GM23338 (cell line): ENCODE results near the gene A3GALT2. TPM values are rescaled to one million over a fixed set of nuclear protein-coding genes. Genes with fewer than 3 reads are reported as not detected.

Source experiments
- ATAC-seq: fragments of 200-7000 bp; cut with Tn5 transposase; 3 replicates; pipeline ENCODE4 v1.9.1; 2020
- DNase-seq: peaks from one replicate; pipeline ENCODE4 v3.0.0-alpha.2; 2015; ENCODE audit warnings: low spot score
- H2AFZ ChIP-seq: fragments of 200-600 bp; sonication (generic); 2 replicates; pipeline ENCODE4 v1.8.0; 2016; ENCODE audit warnings: antibody characterized with exemption, mild to moderate bottlenecking, moderate library complexity
- H3F3A ChIP-seq: fragments of 200-600 bp; sonication (generic); replicated peaks from 2 replicates; pipeline ENCODE4 v1.8.0; 2017; ENCODE audit warnings: antibody characterized with exemption, mixed run types, low read depth
- H3K27ac ChIP-seq: fragments of 200-600 bp; sonication (generic); 2 replicates; pipeline ENCODE4 v1.6.1; 2016; ENCODE audit warnings: low read depth
- H3K27me3 ChIP-seq: fragments of 200-600 bp; sonication (generic); 2 replicates; pipeline ENCODE4 v1.8.0; 2016; ENCODE audit warnings: mild to moderate bottlenecking, mixed run types, moderate library complexity; ENCODE audit not compliant: insufficient read depth
- H3K36me3 ChIP-seq: fragments of 200-600 bp; sonication (generic); 2 replicates; pipeline ENCODE4 v1.8.0; 2016; ENCODE audit warnings: mild to moderate bottlenecking; ENCODE audit not compliant: insufficient read depth
- H3K4me1 ChIP-seq: fragments of 200-600 bp; sonication (generic); 2 replicates; pipeline ENCODE4 v1.8.0; 2016; ENCODE audit warnings: mild to moderate bottlenecking, moderate library complexity; ENCODE audit not compliant: insufficient read depth
- H3K4me2 ChIP-seq: fragments of 200-600 bp; sonication (generic); 2 replicates; pipeline ENCODE4 v1.7.1; 2017; ENCODE audit warnings: mixed run types
- H3K4me3 ChIP-seq: fragments of 200-600 bp; sonication (generic); 2 replicates; pipeline ENCODE4 v1.6.1; 2016; ENCODE audit warnings: mixed run types
- H3K79me2 ChIP-seq: fragments of 200-600 bp; sonication (generic); replicated peaks from 2 replicates; pipeline ENCODE4 v1.8.0; 2017; ENCODE audit warnings: mild to moderate bottlenecking; ENCODE audit not compliant: insufficient read depth
- H3K9me2 ChIP-seq: fragments of 200-600 bp; sonication (generic); 2 replicates; pipeline ENCODE4 v1.8.0; 2017; ENCODE audit not compliant: insufficient read depth
- H4K20me1 ChIP-seq: fragments of 200-600 bp; sonication (generic); replicated peaks from 2 replicates; pipeline ENCODE4 v1.8.0; 2017; ENCODE audit warnings: mild to moderate bottlenecking; ENCODE audit not compliant: insufficient read depth
- H3K27ac Mint-ChIP-seq: 2 replicates; pipeline ENCODE4 v1.8.0; 2020; ENCODE audit warnings: inconsistent platforms, mild to moderate bottlenecking, moderate library complexity, mixed read lengths
- H3K27me3 Mint-ChIP-seq: 3 replicates; pipeline ENCODE4 v1.8.0; 2022; ENCODE audit warnings: low read depth, mild to moderate bottlenecking, moderate library complexity, mixed read lengths, inconsistent platforms; ENCODE audit not compliant: insufficient read depth, poor library complexity
- H3K36me3 Mint-ChIP-seq: 3 replicates; pipeline ENCODE4 v1.8.0; 2021; ENCODE audit warnings: low read depth, mild to moderate bottlenecking, inconsistent platforms, moderate library complexity, mixed read lengths
- H3K4me1 Mint-ChIP-seq: 3 replicates; pipeline ENCODE4 v1.8.0; 2020; ENCODE audit warnings: mild to moderate bottlenecking, inconsistent platforms, mixed read lengths
- H3K4me3 Mint-ChIP-seq: 3 replicates; pipeline ENCODE4 v1.8.0; 2021; ENCODE audit warnings: moderate library complexity, mild to moderate bottlenecking, inconsistent platforms, mixed read lengths
- H3K9me3 Mint-ChIP-seq: 3 replicates; pipeline ENCODE4 v1.8.0; 2020; ENCODE audit warnings: moderate library complexity, mild to moderate bottlenecking, inconsistent platforms, mixed read lengths
- CREB1 ChIP-seq: fragments of 250-450 bp; sonication (Bioruptor Pico); IDR thresholded peaks from 2 replicates; pipeline ENCODE4 v1.5.0; 2020; ENCODE audit warnings: low read depth, mild to moderate bottlenecking, moderate library complexity
- EZH2phosphoT487 ChIP-seq: fragments of 200-600 bp; sonication (generic); IDR thresholded peaks from one replicate; pipeline ENCODE4 v1.8.1; 2018; ENCODE audit warnings: antibody characterized with exemption; ENCODE audit not compliant: unreplicated experiment
- JUNB ChIP-seq: IDR thresholded peaks from one replicate; pipeline ENCODE4 v1.6.1; 2016; ENCODE audit warnings: antibody characterized with exemption; ENCODE audit not compliant: unreplicated experiment
- POLR2AphosphoS5 ChIP-seq: IDR thresholded peaks from 2 replicates; pipeline ENCODE4 v1.6.1; 2016; ENCODE audit warnings: antibody characterized with exemption, low read depth
- STAT1 ChIP-seq: IDR thresholded peaks from one replicate; pipeline ENCODE4 v1.6.1; 2016; ENCODE audit warnings: antibody characterized with exemption; ENCODE audit not compliant: unreplicated experiment
- ZNF114 ChIP-seq: fragments of 250-450 bp; sonication (Bioruptor Pico); IDR thresholded peaks from 2 replicates; pipeline ENCODE4 v1.5.0; 2020; ENCODE audit warnings: mild to moderate bottlenecking, moderate library complexity
- ZNF331 ChIP-seq: fragments of 250-450 bp; sonication (Bioruptor Pico); IDR thresholded peaks from 2 replicates; pipeline ENCODE4 v1.5.0; 2020; ENCODE audit warnings: low read depth, mild to moderate bottlenecking, moderate library complexity
- polyA plus RNA-seq: library from polyadenylated mRNA; unstranded; fragments of >200 nt; fragmentation: Nextera tagmentation; extraction: Ambion mirVana; gene quantifications from 2 replicates; pipeline ENCODE4 v1.2.1, GENCODE V29; 2016
- total RNA-seq: library from RNA; depleted of rRNA; stranded (reverse); fragments of >200 nt; shearing (Covaris generic); gene quantifications from 2 replicates; pipeline ENCODE4 v1.2.3, GENCODE V29; 2014
- TF ChIP-seq, protein P1 (sequence below): fragments of 250-450 bp; sonication (Bioruptor Pico); IDR thresholded peaks from 2 replicates; pipeline ENCODE4 v1.5.0; 2020; ENCODE audit warnings: mild to moderate bottlenecking, moderate library complexity
- TF ChIP-seq, protein P2 (sequence below): IDR thresholded peaks from 2 replicates; pipeline ENCODE4 v1.6.1; 2016; ENCODE audit warnings: antibody characterized with exemption
- TF ChIP-seq, protein P3 (sequence below), 2 experiments: fragments of 200-600 bp in 1 of 2; sonication (generic) in 1 of 2; conservative IDR thresholded peaks; 2 replicates each; pipeline versions ENCODE4 v1.5.1 to v1.6.1; 2016 to 2017; ENCODE audit warnings: antibody characterized with exemption in 2 of 2, low read depth in 2 of 2, mild to moderate bottlenecking in 2 of 2, moderate library complexity in 1 of 2
- TF ChIP-seq, protein P4 (sequence below): IDR thresholded peaks from one replicate; pipeline ENCODE4 v1.6.1; 2018; ENCODE audit warnings: antibody characterized with exemption; ENCODE audit not compliant: unreplicated experiment

Gene A3GALT2
- total and polyA plus RNA-seq, 2 experiments from 2014 or later: not detected

DNA sequence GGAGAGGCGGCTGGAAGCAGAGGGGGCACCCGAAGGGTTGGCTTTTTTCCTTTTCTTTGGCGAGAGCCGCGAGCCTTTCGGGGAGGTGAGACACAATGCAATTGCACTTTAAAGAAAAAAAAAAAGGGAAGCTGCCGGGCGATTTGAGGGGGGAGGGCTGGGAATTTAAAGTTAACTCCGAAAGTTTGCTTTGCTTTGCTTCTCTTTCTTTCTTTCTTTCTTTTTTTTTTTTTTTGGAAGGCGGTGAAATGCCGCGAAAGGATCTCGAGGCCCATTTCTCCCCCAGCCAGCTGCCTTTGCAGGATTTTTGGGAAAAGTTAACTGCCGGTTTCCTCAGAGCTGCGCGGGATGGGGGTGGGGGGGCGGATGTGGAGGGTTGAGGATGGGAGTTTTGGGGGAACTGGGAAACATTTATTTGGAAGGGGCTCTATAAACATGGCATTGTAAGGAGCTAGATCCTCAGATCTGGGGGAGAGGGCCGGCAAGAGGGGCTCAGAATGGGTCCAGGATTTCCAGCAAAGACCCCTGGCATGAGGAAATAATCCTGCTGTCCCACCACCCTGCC is 63.6 kb downstream of the A3GALT2 start:
- ATAC-seq: no peak
- Mint-ChIP-seq H3K27ac (peak overlapping the region; percentile 98), H3K4me1 (peaks cover 33% of the 10 kb centered on the region), H3K27me3 (peaks cover 14% of the 10 kb centered on the region), H3K36me3 (peaks cover 7% of the 10 kb centered on the region), H3K4me3 (peak overlapping the region; percentile 100), H3K9me3 (peaks cover 6% of the 10 kb centered on the region; the same call in 1 of the 3 replicates)
- Histone ChIP-seq H3K36me3 (no peaks in the 10 kb centered on the region), H2AFZ (peak overlapping the region; percentile 57), H3K79me2 (peaks cover 47% of the 10 kb centered on the region), H3K4me3 (peak overlapping the region; percentile 76), H3K27me3 (no peaks in the 10 kb centered on the region), H4K20me1 (peaks cover 15% of the 10 kb centered on the region), H3K27ac (peak overlapping the region; percentile 72; the same call in 1 of the 2 replicates), H3K4me2 (peak overlapping the region; percentile 84), H3K9me2 (no peaks in the 10 kb centered on the region), H3K4me1 (peaks cover 29% of the 10 kb centered on the region), H3F3A (peaks cover 4% of the 10 kb centered on the region; the same call in 1 of the 2 replicates)
- peak; percentile 22 for DNase-seq
- no peak for TF ChIP-seq EZH2phosphoT487
- TF ChIP-seq, protein P1, sequence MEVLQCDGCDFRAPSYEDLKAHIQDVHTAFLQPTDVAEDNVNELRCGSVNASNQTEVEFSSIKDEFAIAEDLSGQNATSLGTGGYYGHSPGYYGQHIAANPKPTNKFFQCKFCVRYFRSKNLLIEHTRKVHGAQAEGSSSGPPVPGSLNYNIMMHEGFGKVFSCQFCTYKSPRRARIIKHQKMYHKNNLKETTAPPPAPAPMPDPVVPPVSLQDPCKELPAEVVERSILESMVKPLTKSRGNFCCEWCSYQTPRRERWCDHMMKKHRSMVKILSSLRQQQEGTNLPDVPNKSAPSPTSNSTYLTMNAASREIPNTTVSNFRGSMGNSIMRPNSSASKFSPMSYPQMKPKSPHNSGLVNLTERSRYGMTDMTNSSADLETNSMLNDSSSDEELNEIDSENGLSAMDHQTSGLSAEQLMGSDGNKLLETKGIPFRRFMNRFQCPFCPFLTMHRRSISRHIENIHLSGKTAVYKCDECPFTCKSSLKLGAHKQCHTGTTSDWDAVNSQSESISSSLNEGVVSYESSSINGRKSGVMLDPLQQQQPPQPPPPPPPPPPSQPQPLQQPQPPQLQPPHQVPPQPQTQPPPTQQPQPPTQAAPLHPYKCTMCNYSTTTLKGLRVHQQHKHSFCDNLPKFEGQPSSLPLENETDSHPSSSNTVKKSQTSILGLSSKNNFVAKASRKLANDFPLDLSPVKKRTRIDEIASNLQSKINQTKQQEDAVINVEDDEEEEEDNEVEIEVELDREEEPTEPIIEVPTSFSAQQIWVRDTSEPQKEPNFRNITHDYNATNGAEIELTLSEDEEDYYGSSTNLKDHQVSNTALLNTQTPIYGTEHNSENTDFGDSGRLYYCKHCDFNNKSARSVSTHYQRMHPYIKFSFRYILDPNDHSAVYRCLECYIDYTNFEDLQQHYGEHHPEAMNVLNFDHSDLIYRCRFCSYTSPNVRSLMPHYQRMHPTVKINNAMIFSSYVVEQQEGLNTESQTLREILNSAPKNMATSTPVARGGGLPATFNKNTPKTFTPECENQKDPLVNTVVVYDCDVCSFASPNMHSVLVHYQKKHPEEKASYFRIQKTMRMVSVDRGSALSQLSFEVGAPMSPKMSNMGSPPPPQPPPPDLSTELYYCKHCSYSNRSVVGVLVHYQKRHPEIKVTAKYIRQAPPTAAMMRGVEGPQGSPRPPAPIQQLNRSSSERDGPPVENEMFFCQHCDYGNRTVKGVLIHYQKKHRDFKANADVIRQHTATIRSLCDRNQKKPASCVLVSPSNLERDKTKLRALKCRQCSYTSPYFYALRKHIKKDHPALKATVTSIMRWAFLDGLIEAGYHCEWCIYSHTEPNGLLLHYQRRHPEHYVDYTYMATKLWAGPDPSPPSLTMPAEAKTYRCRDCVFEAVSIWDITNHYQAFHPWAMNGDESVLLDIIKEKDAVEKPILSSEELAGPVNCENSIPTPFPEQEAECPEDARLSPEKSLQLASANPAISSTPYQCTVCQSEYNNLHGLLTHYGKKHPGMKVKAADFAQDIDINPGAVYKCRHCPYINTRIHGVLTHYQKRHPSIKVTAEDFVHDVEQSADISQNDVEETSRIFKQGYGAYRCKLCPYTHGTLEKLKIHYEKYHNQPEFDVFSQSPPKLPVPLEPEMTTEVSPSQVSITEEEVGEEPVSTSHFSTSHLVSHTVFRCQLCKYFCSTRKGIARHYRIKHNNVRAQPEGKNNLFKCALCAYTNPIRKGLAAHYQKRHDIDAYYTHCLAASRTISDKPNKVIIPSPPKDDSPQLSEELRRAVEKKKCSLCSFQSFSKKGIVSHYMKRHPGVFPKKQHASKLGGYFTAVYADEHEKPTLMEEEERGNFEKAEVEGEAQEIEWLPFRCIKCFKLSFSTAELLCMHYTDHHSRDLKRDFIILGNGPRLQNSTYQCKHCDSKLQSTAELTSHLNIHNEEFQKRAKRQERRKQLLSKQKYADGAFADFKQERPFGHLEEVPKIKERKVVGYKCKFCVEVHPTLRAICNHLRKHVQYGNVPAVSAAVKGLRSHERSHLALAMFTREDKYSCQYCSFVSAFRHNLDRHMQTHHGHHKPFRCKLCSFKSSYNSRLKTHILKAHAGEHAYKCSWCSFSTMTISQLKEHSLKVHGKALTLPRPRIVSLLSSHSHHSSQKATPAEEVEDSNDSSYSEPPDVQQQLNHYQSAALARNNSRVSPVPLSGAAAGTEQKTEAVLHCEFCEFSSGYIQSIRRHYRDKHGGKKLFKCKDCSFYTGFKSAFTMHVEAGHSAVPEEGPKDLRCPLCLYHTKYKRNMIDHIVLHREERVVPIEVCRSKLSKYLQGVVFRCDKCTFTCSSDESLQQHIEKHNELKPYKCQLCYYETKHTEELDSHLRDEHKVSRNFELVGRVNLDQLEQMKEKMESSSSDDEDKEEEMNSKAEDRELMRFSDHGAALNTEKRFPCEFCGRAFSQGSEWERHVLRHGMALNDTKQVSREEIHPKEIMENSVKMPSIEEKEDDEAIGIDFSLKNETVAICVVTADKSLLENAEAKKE (CRISPR knock-in tag): no peak
- TF ChIP-seq ZNF114 (CRISPR knock-in tag): no peak
- TF ChIP-seq, protein P2, sequence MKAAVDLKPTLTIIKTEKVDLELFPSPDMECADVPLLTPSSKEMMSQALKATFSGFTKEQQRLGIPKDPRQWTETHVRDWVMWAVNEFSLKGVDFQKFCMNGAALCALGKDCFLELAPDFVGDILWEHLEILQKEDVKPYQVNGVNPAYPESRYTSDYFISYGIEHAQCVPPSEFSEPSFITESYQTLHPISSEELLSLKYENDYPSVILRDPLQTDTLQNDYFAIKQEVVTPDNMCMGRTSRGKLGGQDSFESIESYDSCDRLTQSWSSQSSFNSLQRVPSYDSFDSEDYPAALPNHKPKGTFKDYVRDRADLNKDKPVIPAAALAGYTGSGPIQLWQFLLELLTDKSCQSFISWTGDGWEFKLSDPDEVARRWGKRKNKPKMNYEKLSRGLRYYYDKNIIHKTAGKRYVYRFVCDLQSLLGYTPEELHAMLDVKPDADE: no peak
- TF ChIP-seq ZNF331 (CRISPR knock-in tag): no peak
- TF ChIP-seq STAT1: no peak
- TF ChIP-seq, protein P3, sequence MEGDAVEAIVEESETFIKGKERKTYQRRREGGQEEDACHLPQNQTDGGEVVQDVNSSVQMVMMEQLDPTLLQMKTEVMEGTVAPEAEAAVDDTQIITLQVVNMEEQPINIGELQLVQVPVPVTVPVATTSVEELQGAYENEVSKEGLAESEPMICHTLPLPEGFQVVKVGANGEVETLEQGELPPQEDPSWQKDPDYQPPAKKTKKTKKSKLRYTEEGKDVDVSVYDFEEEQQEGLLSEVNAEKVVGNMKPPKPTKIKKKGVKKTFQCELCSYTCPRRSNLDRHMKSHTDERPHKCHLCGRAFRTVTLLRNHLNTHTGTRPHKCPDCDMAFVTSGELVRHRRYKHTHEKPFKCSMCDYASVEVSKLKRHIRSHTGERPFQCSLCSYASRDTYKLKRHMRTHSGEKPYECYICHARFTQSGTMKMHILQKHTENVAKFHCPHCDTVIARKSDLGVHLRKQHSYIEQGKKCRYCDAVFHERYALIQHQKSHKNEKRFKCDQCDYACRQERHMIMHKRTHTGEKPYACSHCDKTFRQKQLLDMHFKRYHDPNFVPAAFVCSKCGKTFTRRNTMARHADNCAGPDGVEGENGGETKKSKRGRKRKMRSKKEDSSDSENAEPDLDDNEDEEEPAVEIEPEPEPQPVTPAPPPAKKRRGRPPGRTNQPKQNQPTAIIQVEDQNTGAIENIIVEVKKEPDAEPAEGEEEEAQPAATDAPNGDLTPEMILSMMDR (conservative IDR thresholded peaks at IDR 0.05; ENCODE audit: low read depth in 2 of 2): no peak
- TF ChIP-seq POLR2AphosphoS5: no peak
- TF ChIP-seq CREB1 (CRISPR knock-in tag): no peak
- TF ChIP-seq JUNB: no peak
- TF ChIP-seq, protein P4, sequence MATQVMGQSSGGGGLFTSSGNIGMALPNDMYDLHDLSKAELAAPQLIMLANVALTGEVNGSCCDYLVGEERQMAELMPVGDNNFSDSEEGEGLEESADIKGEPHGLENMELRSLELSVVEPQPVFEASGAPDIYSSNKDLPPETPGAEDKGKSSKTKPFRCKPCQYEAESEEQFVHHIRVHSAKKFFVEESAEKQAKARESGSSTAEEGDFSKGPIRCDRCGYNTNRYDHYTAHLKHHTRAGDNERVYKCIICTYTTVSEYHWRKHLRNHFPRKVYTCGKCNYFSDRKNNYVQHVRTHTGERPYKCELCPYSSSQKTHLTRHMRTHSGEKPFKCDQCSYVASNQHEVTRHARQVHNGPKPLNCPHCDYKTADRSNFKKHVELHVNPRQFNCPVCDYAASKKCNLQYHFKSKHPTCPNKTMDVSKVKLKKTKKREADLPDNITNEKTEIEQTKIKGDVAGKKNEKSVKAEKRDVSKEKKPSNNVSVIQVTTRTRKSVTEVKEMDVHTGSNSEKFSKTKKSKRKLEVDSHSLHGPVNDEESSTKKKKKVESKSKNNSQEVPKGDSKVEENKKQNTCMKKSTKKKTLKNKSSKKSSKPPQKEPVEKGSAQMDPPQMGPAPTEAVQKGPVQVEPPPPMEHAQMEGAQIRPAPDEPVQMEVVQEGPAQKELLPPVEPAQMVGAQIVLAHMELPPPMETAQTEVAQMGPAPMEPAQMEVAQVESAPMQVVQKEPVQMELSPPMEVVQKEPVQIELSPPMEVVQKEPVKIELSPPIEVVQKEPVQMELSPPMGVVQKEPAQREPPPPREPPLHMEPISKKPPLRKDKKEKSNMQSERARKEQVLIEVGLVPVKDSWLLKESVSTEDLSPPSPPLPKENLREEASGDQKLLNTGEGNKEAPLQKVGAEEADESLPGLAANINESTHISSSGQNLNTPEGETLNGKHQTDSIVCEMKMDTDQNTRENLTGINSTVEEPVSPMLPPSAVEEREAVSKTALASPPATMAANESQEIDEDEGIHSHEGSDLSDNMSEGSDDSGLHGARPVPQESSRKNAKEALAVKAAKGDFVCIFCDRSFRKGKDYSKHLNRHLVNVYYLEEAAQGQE: no peak
